ENCODE measurements around the gene DDX23.

The DDX23 gene

DNA sequence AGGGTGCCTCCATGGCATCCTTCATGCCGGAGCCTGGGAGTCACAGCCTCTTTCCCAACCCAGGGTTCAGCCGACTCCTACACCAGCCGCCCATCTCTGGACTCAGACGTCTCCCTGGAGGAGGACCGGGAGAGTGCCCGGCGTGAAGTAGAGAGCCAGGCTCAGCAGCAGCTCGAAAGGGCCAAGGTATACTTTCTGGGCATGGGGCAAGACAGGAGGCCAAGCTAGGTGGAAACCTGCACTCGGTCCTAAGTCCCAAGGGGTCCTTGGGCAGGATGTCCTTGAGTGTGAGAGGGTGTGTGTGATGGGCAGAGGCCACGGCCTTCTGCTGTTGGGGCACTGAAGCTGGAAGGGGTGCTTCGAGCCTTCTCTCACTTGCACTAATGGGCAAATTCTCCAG, 28.7 kb downstream of the DDX23 start:
- no peak for DNase-seq (ENCODE audit: low read depth)

DNA sequence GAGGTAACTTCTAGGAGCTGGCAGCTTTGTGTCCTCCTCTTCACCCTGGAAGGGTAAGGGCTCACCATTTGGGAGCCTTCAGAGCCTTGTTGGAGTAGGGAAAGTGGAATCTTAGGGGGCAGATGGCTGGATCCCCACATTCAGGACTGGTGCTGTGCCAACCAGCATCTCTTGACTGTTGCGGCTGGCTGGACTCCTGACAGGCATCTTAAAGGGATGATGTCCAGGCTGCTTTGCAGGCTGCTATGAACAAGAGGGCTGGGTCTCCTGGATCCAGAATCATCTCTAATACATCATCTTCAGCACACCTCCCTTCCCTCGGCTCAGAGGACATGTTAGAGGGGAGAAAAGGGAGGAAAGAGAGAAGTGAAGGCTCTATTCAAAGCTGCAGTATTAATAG, 29.3 kb downstream of the DDX23 start:
- DNase-seq (ENCODE audit: low read depth), result no peak

DNA sequence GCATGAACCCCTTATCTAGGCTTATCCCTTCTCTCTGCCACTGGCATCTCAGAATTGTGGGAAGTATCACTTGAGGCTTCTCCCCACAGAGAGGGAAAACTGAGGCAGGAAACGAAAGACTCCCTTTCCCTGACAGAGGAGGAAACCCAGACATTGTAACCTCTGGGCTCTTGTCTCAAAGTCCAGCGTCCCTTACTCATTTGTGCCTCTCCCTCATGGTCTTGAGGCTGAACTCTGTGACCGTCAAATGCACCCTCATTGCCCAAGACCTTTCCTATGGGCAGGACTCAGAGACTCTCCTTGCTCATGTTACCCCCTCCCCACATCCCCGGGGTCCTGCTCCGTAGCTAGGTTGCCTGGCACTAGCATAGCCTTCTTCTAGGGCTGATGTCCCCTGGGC, 29.8 kb downstream of the DDX23 start:
- DNase-seq (ENCODE audit: low read depth), result no peak

DNA sequence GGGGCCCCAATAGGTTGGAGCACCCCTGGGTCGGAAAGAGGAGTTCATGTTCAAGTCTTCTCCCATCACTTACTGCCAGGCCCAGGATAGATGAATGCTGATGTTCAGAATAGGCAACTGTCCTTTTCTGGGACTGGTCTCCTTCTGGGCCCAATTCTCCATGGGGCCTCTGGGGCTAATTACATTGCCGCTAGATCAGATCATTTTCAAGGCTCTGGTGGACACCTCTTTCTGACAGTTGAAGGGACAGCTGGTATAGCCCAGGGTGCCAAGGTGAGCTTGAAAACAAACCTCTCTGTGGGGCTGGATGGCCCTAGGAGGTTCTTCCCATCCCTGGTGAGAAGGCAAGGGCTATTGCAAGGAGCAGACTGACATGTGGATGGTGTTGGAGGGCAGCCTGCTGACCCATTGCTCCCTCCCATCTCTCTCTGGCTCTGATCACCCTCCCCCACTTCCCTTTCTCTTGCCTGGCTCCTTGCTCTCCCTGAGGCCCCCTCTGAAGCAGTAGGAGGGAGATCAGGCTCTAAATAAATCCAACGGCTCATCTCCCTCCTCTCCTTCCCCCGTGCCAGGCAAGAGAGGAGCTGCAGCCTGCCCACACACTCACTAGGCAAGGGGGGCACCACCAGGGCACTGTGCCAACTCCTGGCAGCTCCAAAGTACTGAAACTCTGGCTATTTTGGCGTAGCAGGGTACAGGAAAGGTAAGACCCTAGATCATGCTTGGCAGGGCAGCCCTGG, 31.8 kb downstream of the DDX23 start:
- DNase-seq (ENCODE audit: low read depth), result no peak

DNA sequence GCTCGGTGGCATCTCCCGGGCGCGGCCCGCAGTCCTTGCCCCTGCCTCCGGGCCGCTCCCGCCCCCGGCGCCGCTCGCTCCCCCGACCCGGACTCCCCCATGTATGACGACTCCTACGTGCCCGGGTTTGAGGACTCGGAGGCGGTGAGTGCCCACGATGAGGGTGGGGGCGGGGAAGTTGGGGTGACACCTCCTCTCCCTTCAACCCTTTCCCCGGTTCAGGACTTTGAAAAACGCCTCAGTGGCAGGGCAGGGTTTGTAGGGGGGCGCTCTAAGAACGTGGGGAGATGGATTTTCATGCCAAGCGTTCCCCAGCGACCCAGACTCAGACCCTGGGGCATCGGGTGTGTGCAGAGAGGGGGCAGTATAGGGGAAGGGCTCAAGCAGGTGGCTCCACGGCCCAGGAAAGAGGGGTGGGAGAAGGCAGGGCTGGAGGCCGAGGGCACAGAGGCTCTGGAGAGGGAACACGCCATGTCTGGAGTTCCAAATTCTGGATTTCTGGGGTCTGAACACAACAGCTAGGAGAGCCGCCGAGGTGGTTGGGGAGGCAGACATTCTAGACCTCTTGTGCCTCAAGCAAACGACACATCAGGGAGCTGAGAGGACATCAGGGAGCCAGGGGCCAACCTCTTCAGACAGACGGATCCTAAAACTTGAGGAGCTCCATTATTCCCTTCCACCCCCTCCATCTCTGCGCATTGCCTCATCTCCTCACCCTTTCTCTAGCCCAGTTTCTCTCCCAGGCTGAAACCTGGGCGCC, 33.0 kb downstream of the DDX23 start:
- peak; percentile 13 for DNase-seq (ENCODE audit: low read depth)

DNA sequence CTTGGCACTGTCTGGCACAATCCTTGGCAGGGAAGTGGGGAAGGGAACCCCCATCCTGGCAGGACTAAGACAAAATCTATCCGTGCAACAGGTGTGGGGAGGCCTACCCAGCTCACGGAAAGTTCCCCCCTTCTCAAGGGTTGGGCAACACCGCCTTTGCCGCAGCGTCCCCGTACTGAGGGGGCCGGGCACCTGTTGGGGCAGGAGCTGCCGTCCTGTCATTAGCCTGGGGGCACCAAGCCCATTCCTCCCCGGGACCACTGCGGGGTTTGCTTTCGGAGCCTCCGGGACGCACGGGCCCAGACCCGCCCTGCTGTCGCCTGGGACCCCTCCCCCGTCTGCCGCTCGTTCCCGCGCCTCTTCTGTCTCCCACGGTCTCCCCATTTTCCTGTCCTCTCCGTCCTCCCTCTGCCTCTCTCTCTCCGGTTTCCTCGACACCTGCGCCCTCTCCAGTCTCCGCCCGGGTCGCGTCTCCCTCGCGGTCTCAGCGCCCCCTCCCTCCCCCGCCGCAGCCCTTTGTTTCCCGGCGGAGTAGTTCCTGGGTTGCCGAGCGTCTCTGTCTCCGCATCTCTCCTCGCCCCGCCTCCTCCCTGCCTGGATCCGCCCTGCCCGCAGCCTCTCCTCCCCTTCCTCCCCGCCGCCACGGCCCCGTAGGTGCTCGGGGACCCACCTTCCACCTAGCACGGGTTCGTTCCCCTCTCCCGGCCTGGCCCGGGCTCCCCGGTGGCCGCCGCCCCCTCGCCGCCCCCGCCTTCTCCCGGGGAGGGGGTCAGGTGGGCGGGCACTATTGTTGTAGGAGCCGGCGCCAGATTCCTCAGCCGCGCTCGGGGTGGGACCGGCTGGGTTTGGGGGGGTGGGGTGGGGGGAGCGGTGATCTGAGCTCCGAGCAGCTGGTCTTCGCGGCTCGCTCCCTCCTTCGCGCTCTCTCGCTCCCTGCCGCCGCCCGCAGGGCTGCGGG, 33.8 kb downstream of the DDX23 start, which contains the start of gene CACNB3:
Gene CACNB3 (plus strand): TSS at position 624 of the 958 bp plus-strand sequence. CDS start 434 bp downstream, outside the sequence.
- peak; percentile 58 for DNase-seq (ENCODE audit: low read depth)

DNA sequence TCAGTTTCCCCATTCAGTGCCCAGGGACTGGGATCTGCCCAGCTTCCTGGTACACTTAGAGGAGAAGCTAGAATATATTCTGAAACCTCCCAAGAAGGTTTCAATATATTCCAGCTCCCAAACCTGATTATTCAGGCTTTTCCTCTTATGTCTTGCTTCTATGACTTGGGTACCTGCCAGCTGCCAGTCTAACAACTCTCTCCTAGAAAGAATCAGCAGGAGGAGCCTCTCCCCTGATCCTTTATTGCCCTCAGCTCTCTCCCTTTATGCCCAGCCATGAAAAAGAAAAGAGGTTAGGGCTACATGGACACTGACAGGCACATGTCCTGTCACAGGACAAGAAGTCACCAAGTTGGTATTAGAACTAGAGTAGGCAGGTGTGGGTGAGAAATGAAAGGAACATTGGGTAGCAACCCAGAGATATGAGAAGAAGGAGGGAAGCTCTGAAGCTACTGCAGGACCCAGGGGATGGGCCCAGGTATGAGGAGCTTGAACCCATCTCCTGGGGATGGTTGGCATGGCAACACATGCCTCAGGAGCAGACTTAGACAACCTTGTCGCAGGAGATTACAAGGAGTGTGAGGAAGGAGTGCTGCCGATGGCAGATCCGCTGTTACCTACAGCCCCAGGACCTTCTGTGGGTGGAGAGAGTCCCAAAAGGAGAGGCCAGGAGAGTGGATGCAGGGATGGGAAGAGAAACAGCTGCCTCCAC, 35.7 kb downstream of the DDX23 start:
- DNase-seq (ENCODE audit: low read depth), result no peak

DNA sequence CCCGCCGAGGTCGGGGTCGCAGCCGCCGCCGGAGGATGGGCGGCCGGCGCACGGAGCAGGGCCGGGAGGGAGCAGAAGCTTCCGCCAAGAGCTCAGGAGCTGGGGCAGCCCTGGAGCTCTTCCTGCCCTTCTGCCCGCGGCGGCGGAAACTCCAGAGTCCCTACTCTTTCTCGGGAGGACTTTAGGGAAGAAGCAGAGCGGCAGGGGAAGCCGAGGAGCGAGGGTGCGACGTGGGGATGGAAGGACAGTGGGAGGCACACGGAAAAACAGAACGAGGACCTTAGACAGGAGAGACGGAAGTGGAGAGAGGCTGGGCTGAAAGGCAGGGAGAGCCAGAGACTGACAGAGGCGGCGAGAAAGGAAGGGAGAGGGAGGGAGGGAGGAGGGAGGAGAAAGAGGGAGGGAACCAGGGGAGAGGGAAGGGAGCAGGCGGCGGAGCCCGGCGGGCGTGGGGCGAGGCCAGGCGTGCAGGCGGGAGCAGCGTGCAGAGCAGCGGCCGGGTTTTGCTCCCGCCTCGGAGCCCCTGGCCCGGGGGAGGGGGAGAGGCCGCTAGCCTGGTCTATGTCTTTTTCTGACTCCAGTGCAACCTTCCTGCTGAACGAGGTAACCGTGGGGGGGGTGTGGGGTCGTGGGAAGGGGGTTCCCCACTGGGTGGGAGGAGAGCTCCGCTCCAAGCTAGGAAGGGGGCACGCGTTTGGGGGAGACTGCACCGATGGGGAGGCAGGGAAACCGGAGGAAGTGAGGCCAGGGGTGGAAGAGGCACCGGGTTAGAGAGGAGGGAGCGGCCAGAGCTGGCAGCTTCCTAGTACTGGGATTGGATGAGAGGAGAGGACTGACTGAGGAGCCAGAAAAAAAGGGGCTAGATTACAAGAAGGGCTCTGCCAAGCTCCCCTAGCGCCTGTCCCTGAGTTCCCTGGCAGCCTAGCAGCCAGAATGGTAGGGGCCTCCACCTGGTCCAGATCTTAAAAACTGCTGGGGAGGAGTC, 36.5 kb downstream of the DDX23 start:
- no peak for DNase-seq (ENCODE audit: low read depth)

DNA sequence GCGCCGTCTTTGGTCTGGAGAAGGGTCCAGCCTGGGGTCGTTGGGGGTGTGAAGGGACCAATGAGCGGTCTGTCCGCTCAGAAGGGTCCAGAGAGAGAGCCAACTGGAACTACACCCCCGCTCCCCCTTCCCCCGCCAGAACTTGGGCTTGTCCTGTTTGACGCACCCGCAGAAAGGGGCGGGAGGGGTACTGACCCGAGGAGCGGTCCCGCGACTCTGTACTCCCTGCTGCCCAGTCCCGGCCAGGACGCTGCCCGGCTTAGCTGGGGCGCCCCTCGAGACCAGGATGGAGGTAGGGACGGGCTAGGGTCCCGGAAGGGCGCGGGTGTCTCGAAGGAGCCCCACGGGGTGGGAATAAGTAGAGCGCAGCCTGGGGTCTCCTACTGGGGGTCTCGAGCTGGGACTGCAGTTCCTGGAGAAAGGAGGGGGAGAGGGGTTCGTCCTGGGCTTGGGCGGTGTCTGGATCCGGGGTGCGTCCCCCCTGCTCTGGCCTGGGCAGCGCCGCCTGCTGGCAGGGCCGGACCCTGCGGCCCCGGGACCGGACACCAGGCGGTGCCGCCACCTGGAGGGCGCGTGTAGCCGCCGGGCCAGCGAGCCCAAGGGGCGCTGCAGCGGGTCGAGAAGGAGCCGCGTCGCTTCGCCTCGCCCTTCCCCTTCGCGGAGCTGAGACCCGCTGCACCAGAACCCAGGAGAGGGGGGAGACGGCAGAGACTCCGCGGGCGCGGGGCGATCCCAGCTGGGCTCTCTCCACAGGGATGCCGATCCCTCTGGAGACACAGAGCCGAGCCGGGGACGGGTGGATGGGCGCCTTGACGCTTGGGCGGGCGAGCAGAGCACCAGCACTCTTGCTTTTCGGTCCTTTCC, 37.5 kb downstream of the DDX23 start:
- peak; percentile 58 for DNase-seq (ENCODE audit: low read depth)

DNA sequence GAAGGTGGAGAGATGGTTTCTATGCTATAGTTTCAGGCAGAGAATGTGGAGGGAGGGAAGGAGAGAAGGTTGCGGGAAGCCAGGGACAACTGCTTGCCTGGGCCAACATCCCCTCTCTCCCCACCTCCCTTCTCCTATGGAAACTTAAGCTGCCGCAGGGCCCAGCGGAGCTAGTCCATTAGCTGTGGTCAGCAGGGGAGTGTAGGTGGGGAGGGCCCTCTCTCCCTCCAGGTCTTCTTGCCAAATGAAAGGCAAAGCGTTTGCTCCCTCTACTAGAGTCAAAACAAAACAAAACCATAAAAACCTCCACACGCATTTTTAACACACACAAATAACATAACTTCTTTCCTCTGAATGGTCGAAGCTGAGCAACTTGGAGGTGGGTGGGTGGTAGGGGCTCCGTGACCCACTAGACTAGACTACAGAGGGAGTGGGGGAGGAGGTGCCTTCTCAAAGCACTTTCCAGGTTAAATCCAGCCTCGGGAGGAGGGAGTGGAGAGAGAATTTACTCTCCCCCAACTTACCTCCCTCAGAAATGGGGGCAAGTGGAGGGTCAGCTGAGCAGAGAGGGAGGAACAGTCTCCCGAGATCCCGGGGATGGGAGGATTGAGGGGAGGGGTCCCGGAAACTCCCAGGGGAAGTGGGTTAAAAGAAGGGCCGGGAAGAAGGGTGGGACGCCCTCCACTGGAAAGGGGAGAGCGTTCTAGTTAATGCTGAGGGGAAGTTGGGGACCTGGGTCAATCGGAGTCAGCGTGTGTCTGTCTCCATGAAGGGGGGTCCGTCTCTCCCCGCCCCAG, 38.3 kb downstream of the DDX23 start:
- DNase-seq (ENCODE audit: low read depth), result no peak

DNA sequence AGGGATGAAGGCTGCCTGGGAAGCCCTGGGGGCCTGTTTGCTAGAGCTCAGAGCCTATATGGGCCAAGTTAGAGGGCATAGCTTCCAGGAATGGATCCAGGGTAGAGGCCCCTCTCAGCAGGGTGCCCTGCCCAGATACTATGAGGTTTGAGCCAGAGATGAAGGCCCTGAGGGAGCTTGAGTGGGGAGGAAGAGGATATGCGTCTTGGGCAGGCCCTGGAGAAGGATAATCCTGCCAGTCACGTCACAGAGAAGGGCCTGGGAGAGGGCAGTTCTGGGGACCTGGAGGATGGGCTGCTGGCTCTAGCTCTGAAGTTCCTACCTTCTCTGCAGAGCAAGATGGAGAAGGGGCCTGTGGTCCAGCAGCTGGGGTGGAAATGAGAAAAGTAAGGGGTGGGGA, 39.6 kb downstream of the DDX23 start:
- no peak for DNase-seq (ENCODE audit: low read depth)

DNA sequence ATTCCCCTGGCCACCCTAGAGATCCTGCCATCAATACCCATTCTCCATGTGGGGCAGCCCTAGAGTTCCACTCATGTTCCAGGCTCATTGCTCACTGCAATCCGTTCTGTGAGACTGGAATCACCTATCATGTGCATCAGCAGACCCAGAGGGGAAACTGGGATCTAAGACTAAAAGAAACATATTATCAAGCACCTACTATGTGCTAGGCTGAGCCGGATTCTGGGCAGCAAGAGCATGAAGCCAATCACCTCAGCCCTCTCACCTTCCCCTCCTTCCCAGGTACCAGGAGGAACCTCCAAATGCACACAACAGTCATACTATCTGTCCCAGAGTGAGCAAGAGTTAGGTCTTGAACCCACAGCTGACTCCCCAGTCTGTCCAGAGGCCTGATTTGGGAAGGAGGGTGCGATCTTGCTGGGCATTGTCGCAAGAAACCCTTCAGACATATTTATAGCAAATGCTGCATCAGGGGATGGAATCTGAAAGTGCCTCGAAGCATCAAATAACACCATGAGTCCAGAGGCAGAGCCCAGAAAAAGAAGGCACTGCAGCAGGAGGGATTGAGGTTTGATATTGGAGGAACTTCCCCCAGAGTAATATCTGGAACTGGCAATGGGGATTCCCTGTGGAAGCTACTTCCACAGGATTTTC, 40.4 kb downstream of the DDX23 start:
- no peak for DNase-seq (ENCODE audit: low read depth)

DNA sequence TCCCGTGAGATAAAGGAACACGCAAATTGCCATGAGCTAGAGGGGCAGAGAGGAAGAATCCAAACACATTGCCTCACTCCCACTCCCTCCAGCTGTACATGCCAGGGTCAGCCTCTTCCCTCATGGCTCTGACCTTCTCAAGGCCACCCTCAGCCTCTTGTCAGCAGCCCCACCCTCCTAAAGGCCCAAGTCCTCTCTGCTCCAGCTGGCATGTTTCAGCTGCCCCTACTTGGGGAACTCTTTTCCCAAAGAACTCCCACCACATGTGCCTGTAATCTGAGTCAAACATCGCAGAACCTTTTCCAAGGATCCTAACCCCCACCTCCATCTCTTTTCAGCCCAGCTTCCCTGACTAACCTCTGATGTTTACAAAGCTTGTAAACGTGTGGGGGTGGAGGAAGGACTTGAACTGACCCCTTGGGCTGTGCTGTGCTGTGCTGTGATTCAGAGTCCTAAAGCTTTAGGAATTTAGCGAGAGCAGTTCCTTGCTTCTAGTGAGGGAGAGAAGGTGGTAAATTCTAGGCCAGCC, 41.0 kb downstream of the DDX23 start:
- DNase-seq (ENCODE audit: low read depth), result no peak

DNA sequence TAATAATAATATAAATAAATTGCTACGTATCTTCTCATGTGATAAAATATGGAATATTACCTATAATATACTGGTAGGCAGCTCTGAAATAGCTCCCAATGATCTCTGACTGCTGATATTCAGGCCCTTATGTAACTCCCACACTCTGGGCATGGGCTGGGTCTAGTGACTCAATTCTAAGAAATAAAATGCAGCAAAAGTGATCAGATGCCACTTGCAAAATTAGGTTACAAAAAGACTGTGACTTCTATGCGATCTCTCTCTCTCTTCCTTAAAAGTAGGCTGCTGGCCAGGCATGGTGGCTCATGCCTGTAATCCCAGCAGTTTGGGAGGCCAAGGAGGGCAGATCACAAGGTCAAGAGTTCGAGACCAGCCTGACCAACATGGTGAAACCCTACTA, 44.0 kb downstream of the DDX23 start:
- no peak for DNase-seq (ENCODE audit: low read depth)

DNA sequence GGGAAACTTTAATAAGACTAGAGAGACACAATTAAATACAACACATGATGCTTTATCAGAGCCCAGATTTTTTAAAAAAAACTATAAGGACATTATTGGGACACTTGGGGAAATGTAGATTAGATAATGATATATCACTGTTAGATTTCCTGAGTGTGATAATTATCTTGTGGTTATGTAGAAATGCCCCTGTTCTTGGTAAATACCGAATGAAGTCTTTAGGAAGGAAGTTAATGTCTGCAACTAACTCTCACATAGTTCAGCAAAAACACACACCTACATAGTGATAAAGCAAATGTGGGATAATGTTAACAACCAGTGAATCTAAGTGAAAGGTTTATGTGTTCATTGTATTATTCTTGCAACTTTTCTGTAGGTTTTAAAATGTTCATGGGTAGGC, 48.3 kb downstream of the DDX23 start:
- DNase-seq (ENCODE audit: low read depth), result no peak

DNA sequence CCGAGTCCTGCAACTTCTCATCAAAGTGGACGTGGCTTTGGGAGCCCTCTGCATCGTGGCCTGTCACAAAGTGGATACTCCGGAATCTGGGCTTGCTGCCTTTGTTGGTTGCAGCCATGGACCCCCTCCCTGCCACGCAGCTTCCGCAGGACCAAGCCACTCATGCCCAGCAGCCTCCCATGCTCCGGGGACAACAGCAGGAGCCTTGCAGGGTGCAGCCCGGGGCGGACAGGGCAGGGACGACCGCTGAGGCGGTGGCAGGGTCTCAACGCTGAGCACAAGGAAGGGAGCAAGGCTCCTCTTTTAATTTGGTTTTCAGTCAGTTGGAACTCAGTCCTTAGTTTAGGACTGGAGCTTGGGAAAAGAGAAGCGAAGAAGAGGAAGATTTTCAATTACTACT, 51.0 kb downstream of the DDX23 start:
- no peak for DNase-seq (ENCODE audit: low read depth)

DNA sequence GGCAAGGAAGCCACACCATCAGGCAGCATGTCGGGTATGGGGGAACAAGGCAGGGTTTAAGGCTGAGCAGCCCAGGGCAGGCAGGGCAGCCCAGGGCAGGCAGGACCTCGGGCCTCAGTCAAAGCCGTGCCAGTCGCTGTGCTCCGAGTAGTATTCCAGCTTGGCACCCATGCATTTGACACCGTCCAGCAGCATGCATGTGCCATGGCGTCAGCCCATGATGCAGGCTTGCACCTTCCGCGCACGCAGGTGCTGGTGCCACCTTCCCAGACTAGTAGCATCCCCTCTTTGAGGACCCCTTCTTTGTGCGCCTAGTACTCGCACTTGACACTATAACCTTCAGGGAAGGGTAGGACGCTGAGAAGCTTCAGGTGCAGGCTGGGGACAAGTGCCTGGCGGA, 51.5 kb downstream of the DDX23 start:
- DNase-seq (ENCODE audit: low read depth), result no peak

DNA sequence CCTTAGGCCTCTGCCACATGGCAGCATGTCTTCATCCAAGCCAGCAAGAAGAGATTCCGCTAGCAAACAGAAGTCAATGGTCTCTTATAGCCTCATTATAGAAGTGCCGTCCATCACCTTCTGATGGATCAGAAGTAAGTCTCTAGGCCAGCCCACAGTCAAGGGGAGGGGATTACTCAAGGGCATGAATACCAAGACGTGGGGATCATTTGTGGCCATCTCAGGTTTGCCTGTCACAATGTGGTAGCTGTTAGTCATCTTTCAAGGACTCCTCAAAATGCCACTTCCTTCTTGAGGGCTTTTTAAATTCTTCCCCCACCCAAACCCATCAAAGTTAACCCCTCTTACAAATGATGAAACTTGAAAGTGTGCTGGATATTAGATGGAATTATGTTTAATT, 55.0 kb downstream of the DDX23 start:
- DNase-seq (ENCODE audit: low read depth), result no peak
